Measurements from ENCODE around the gene PDPN.

PDPN gene

DNA sequence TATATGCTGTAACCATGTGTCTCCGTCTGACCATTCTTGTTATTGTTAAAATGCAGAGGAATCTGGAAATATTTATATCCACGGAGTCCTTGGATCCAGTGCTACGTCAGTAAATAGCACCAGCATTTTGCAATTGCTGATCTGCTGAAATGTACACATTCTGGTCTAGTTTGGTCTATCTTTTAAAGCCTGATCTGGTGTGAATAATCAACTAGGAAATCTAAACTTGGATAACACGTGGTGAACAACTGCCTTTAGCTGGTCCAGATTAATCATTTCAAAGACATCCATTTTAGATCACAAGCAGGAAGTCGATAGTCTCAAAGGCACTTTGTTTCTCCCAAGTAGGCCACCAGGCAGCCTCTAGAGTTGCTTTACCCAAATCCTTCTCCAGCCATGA lies 32.6 kb downstream of the PDPN start:
- no peak overlapping the region for H3K4me3 ChIP-seq (ENCODE audit: low read length)
- TF ChIP-seq, protein P1, sequence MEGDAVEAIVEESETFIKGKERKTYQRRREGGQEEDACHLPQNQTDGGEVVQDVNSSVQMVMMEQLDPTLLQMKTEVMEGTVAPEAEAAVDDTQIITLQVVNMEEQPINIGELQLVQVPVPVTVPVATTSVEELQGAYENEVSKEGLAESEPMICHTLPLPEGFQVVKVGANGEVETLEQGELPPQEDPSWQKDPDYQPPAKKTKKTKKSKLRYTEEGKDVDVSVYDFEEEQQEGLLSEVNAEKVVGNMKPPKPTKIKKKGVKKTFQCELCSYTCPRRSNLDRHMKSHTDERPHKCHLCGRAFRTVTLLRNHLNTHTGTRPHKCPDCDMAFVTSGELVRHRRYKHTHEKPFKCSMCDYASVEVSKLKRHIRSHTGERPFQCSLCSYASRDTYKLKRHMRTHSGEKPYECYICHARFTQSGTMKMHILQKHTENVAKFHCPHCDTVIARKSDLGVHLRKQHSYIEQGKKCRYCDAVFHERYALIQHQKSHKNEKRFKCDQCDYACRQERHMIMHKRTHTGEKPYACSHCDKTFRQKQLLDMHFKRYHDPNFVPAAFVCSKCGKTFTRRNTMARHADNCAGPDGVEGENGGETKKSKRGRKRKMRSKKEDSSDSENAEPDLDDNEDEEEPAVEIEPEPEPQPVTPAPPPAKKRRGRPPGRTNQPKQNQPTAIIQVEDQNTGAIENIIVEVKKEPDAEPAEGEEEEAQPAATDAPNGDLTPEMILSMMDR (conservative IDR thresholded peaks at IDR 0.05; ENCODE audit: low read depth, low read length) = no peak
- DNase-seq (ENCODE audit: low read depth) = no peak

DNA sequence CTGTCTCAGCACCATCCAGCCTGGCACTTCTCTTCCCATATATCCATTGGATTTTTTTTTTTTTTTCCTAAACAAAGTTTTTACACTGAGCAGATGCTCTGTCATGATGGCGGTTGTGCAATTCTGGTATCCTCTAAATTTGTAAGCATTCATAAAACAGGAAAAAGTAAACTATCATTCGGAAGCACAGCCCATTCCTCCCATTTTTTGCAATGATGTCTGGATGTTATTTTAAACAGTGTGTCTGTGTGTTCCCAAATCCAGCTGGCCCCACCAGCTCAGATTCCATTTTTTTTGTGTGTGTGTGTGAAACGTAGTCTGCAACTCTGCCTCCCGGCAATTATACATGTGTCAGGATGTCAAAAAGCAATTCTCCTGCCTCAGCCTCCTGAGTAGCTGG lies 33.5 kb downstream of the PDPN start:
- H3K4me3 ChIP-seq (ENCODE audit: low read length) = no peak overlapping the region
- DNase-seq (ENCODE audit: low read depth) = no peak
- TF ChIP-seq, protein P1 (conservative IDR thresholded peaks at IDR 0.05; ENCODE audit: low read depth, low read length) = no peak

DNA sequence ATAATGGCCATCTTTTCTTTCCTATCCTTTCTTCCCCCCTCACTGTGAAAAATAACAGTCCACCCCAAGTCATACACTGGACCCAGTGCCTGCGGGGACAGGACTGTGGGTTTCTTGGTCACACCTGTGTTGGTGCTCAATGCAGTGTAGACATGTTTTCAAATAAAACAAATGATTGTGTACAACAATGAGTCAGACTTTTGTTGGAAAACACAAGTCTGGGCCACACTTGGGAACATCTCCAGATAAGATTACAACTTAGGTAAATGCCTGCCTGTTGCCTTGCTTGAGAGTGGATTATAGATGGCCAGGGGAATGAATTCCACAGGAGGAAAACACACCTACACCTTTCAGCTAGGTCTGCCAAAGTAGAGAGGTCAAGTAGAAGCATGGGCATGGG lies 34.1 kb downstream of the PDPN start:
- H3K4me3 ChIP-seq (ENCODE audit: low read length) = no peak overlapping the region
- no peak for DNase-seq (ENCODE audit: low read depth)
- TF ChIP-seq, protein P1 (conservative IDR thresholded peaks at IDR 0.05; ENCODE audit: low read depth, low read length) = no peak

DNA sequence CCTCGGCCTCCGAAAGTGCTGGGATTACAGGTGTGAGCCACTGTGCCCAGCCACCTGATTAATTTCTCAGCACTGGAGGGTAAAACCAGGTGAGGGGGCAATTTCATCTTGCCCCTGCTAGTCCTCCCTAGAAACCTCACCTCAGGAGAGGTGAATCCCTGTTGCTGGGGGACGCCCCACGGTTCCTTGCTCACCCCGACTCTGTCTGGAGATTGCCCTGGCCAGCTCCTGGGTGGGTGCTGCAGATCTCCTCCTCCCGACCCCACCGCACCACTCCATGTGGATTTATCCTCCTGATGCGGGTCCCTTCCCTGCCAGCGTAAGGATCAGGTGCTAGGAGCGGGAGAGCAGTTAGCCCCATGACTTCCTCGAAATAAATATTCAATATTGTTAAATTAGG lies 34.9 kb downstream of the PDPN start:
- TF ChIP-seq, protein P1 (conservative IDR thresholded peaks at IDR 0.05; ENCODE audit: low read depth, low read length) = no peak
- DNase-seq (ENCODE audit: low read depth) = no peak
- no peak overlapping the region for H3K4me3 ChIP-seq (ENCODE audit: low read length)

DNA sequence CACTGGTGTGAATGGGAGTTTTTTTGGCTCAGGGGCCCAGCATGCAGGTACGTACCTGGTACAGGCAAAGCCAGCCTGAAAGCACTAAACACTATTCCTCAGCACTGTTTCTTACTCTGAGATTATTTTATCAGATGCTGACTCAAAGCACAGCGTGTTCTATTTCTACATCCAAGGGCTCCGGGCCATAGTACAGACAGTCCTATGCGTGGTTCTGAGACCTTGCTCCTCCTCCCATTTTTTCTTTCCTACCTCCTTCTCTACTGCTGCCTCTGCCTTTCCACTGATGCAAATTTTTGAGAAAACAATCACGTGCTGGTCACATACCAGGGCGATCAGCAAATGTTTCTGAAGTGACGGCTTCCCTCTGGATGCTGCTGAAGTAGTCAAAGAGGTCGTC lies 36.3 kb downstream of the PDPN start:
- TF ChIP-seq, protein P1 (conservative IDR thresholded peaks at IDR 0.05; ENCODE audit: low read depth, low read length) = no peak
- peak; percentile 14 for DNase-seq (ENCODE audit: low read depth)
- no peak overlapping the region for H3K4me3 ChIP-seq (ENCODE audit: low read length)

DNA sequence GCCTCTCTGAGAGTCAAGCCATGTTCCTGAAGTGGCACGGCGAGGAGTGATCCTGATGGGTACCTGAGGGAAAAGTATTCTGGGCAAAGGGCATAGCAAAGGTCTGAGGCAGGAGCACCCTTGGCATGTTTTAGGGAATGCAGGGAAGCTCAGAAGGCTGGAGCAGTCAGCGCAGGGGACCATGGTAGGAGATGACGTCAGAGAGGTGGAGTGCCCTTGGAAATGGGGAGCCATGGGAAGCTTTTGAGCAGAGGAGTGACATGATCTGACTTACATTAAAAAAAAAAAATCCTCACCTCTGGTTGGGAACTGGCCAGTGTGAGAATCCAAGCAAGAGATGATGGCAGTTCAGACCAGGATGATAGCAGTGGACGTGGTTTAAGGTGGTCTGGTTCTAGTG lies 37.2 kb downstream of the PDPN start:
- H3K4me3 ChIP-seq (ENCODE audit: low read length) = no peak overlapping the region
- TF ChIP-seq, protein P1 (conservative IDR thresholded peaks at IDR 0.05; ENCODE audit: low read depth, low read length) = no peak
- DNase-seq (ENCODE audit: low read depth) = no peak

DNA sequence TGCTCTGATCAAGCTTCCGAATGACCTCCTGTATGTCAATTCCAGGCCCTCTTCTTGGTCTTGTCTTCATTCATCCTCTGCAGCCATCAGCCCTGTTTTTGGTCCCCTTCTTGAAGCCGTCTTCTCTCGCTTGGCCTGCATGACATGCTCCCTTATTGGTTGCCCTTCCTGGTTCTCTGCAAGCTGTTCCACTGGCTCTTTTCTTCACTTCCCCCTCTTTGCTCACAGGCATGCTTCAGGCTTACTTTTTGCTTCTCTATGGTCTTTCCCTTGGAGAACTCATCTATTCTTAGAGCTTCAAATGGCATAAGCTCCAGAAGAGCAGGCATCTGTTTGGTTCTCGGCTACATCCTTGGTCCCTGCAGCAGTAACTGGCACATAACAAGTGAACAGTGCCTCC lies 38.8 kb downstream of the PDPN start:
- TF ChIP-seq, protein P1 (conservative IDR thresholded peaks at IDR 0.05; ENCODE audit: low read depth, low read length) = no peak
- H3K4me3 ChIP-seq (ENCODE audit: low read length) = no peak overlapping the region
- DNase-seq (ENCODE audit: low read depth) = no peak
